ENCODE data around the gene TOMM7. TPM values are rescaled to one million over a fixed set of nuclear protein-coding genes. Genes with fewer than 3 reads are reported as not detected.

The TOMM7 gene
- total and polyA plus RNA-seq, 10 of the 15 experiments (the other 5 are each of a cell fraction or from before 2014, with no cell fraction given) = 151 to 1,497 (median 322) TPM

- H3K27ac ChIP-seq (ENCODE audit: control insufficient read depth, insufficient read depth) = peak overlapping the region; percentile 1
- no peak overlapping the region for H3K9ac ChIP-seq (ENCODE audit: control insufficient read depth, insufficient read depth, low read length)
- H3K4me1 ChIP-seq (ENCODE audit: control insufficient read depth, insufficient read depth, low read length) = peaks cover 10% of the 10 kb centered on the region
- no TSS peak for BruUV-seq (replicated peaks)
- H3K9me3 ChIP-seq (replicated peaks; ENCODE audit: control insufficient read depth, insufficient read depth, low read length) = no peaks in the 10 kb centered on the region; the same call in 2 of the 3 replicates
- peaks cover 0 to 5% of the 10 kb centered on the region in 2 experiments; a peak in 1 of 4 replicates for H3K36me3 ChIP-seq (ENCODE audit: control insufficient read depth in 2 of 2, insufficient read depth in 2 of 2, low read length in 1 of 2)
- 100% methylated on average over 2 of the region's 2 CpGs for WGBS (ENCODE audit: insufficient coverage, insufficient replicate concordance, low lambda C conversion rate, missing lambda C conversion rate)
- DNase-seq (ENCODE audit: low read depth, low spot score) (no peak), FAIRE-seq (no peak), ATAC-seq (no peak)
- in situ Hi-C loops (cut with MboI) = no loop called here
- RAD21 ChIA-PET (ENCODE audit: unreplicated experiment) = interaction anchor here (0.5 to 2.1 kb wide), 14 partner anchors 11 to 506 kb away, joined by 3 to 13 read pairs (median 4); partner anchors contain the start of gene KLHL7
- TF ChIP-seq TCF3 (IDR thresholded peaks at IDR 0.05; ENCODE audit: borderline replicate concordance, insufficient read depth, low read depth, low read length) (no peak), HDAC2 (IDR thresholded peaks at IDR 0.05) (no peak), SMAD5 (IDR thresholded peaks at IDR 0.05; ENCODE audit: low read depth) (no peak), BCL11A (IDR thresholded peaks at IDR 0.05; ENCODE audit: low read depth, low read length) (no peak), RB1 (IDR thresholded peaks at IDR 0.05; ENCODE audit: borderline replicate concordance) (no peak), STAT3 (IDR thresholded peaks at IDR 0.05; ENCODE audit: low read depth, low read length) (no peak), GABPA (IDR thresholded peaks at IDR 0.05; ENCODE audit: low read depth) (no peak), POU2F2 (IDR thresholded peaks at IDR 0.05; ENCODE audit: borderline replicate concordance, low read depth, low read length) (no peak), SREBF2 (IDR thresholded peaks at IDR 0.05; ENCODE audit: low read length) (no peak), MLLT1 (IDR thresholded peaks at IDR 0.05) (no peak), YBX1 (IDR thresholded peaks at IDR 0.05) (no peak), POLR2AphosphoS5 (IDR thresholded peaks at IDR 0.05; ENCODE audit: low read length) (no peak), LARP7 (IDR thresholded peaks at IDR 0.05) (no peak), JUNB (IDR thresholded peaks at IDR 0.05) (no peak), PBX3 (IDR thresholded peaks at IDR 0.05; ENCODE audit: insufficient replicate concordance, low read depth, low read length) (no peak), HSF1 (IDR thresholded peaks at IDR 0.05; ENCODE audit: low read depth, low read length) (no peak), ASH2L (IDR thresholded peaks at IDR 0.05; ENCODE audit: borderline replicate concordance, low read depth) (no peak)
- SMC1A ChIA-PET (ENCODE audit: uncharacterized antibody, unreplicated experiment) = interaction anchor here (0.9 to 3.1 kb wide), 14 partner anchors 9 to 194 kb away, joined by 3 to 34 read pairs (median 5); partner anchors contain the start of gene IL6
- H3K4me3 ChIP-seq = no peak overlapping the region
- intact Hi-C loops (cut with micrococcal nuclease; ENCODE audit: unreplicated experiment) = loop anchor here (1.0 kb wide), 1 partner anchor 24 kb away; no protein-coding TSS in a partner anchor
- H3K27me3 ChIP-seq (replicated peaks in 1 of 2; ENCODE audit: control insufficient read depth in 2 of 2, insufficient read depth in 2 of 2, low read length in 1 of 2) = no peaks in the 10 kb centered on the region
- POLR2A ChIA-PET = interaction anchor here (0.6 to 2.9 kb wide), 4 partner anchors 8 to 25 kb away, joined by 3 to 17 read pairs (median 10); no protein-coding TSS in a partner anchor
- H3K4me2 ChIP-seq (ENCODE audit: control insufficient read depth, insufficient read depth) = no peak overlapping the region
- H4K20me1 ChIP-seq (ENCODE audit: control insufficient read depth, insufficient read depth) = no peaks in the 10 kb centered on the region
- no peak overlapping the region for H2AFZ ChIP-seq (ENCODE audit: control insufficient read depth, low read depth, low read length)
- H3K79me2 ChIP-seq (ENCODE audit: control insufficient read depth, insufficient read depth, low read length) = peaks cover 25% of the 10 kb centered on the region
- CTCF ChIA-PET = interaction anchor here (0.7 to 3.3 kb wide), 22 partner anchors 9 to 582 kb away, joined by 3 to 45 read pairs (median 3); partner anchors contain the start of genes IL6 and TOMM7
These were observed 37.7 kb upstream of the TOMM7 start for GRCh38 chr7:22860337-22860736.
